H9 (cell line): ENCODE results near the gene KATNB1. TPM values are rescaled to one million over a fixed set of nuclear protein-coding genes. Genes with fewer than 3 reads are reported as not detected.

Experiments used
- DNase-seq: peaks from one replicate; pipeline ENCODE4 v3.0.0-alpha.2; 2017
- H2AFZ ChIP-seq: one replicate; pipeline ENCODE4 v1.6.1; 2013; ENCODE audit warnings: mild to moderate bottlenecking, low read length, control low read depth, moderate library complexity
- H2AK5ac ChIP-seq: 2 replicates; pipeline ENCODE4 v1.6.1; 2013; ENCODE audit warnings: low read length, control low read depth, mixed read lengths; ENCODE audit not compliant: insufficient read length
- H2BK120ac ChIP-seq: one replicate; pipeline ENCODE4 v1.6.1; 2013; ENCODE audit warnings: low read depth, mild to moderate bottlenecking, low read length, control low read depth, inconsistent platforms; ENCODE audit not compliant: poor library complexity, severe bottlenecking
- H2BK12ac ChIP-seq: 2 replicates; pipeline ENCODE4 v1.6.1; 2013; ENCODE audit warnings: low read length, control low read depth, mixed read lengths, low read depth; ENCODE audit not compliant: insufficient read length
- H2BK15ac ChIP-seq: 2 replicates; pipeline ENCODE4 v1.6.1; 2013; ENCODE audit warnings: low read depth, low read length, control low read depth
- H2BK20ac ChIP-seq: one replicate; pipeline ENCODE4 v1.6.1; 2013; ENCODE audit warnings: low read depth, mild to moderate bottlenecking, low read length, control low read depth, inconsistent platforms; ENCODE audit not compliant: poor library complexity, severe bottlenecking
- H2BK5ac ChIP-seq: 2 replicates; pipeline ENCODE4 v1.6.1; 2013; ENCODE audit warnings: low read length, control low read depth, mixed read lengths; ENCODE audit not compliant: insufficient read length
- H3K14ac ChIP-seq: 2 replicates; pipeline ENCODE4 v1.6.1; 2013; ENCODE audit warnings: low read length, control low read depth; ENCODE audit not compliant: insufficient read depth
- H3K18ac ChIP-seq: 2 replicates; pipeline ENCODE4 v1.6.1; 2013; ENCODE audit warnings: low read depth, mild to moderate bottlenecking, mixed read lengths, low read length, control low read depth; ENCODE audit not compliant: insufficient read length
- H3K23ac ChIP-seq: 2 replicates; pipeline ENCODE4 v1.6.1; 2013; ENCODE audit warnings: low read length, control low read depth, mixed read lengths, low read depth; ENCODE audit not compliant: insufficient read length
- H3K23me2 ChIP-seq: 2 replicates; pipeline ENCODE4 v1.6.1; 2013; ENCODE audit warnings: low read depth, mild to moderate bottlenecking, mixed read lengths, low read length, control low read depth; ENCODE audit not compliant: insufficient read length, poor library complexity, severe bottlenecking
- H3K27ac ChIP-seq: 2 replicates; pipeline ENCODE4 v1.5.1; 2013; ENCODE audit warnings: low read length, control low read depth, mixed read lengths, low read depth; ENCODE audit not compliant: insufficient read length
- H3K27me3 ChIP-seq: 2 replicates; pipeline ENCODE4 v1.6.1; 2013; ENCODE audit warnings: low read length, control low read depth, inconsistent platforms; ENCODE audit not compliant: insufficient read depth
- H3K4ac ChIP-seq: 2 replicates; pipeline ENCODE4 v1.6.1; 2013; ENCODE audit warnings: low read depth, mild to moderate bottlenecking, control low read depth, inconsistent platforms, low read length, moderate library complexity
- H3K4me1 ChIP-seq: 2 replicates; pipeline ENCODE4 v1.6.1; 2013; ENCODE audit warnings: low read length, control low read depth, inconsistent platforms; ENCODE audit not compliant: insufficient read depth
- H3K4me2 ChIP-seq: 2 replicates; pipeline ENCODE4 v1.6.1; 2013; ENCODE audit warnings: low read length, control low read depth, mixed read lengths; ENCODE audit not compliant: insufficient read length, insufficient read depth
- H3K56ac ChIP-seq: 2 replicates; pipeline ENCODE4 v1.6.1; 2013; ENCODE audit warnings: low read depth, mild to moderate bottlenecking, mixed read lengths, low read length, control low read depth; ENCODE audit not compliant: insufficient read length
- H3K79me1 ChIP-seq: 2 replicates; pipeline ENCODE4 v1.6.1; 2013; ENCODE audit warnings: low read depth, mild to moderate bottlenecking, moderate library complexity, low read length, control low read depth, inconsistent platforms; ENCODE audit not compliant: insufficient read depth, poor library complexity, severe bottlenecking
- H3K79me2 ChIP-seq: 2 replicates; pipeline ENCODE4 v1.6.1; 2013; ENCODE audit warnings: low read length, control low read depth, inconsistent platforms; ENCODE audit not compliant: insufficient read depth
- H3K9ac ChIP-seq: 2 replicates; pipeline ENCODE4 v1.6.1; 2013; ENCODE audit warnings: low read length, control low read depth, mixed read lengths; ENCODE audit not compliant: insufficient read length; ENCODE audit errors: extremely low read depth
- H3K9me3 ChIP-seq: one replicate; pipeline ENCODE4 v1.6.1; 2013; ENCODE audit warnings: low read depth, low read length, inconsistent platforms; ENCODE audit not compliant: control insufficient read depth
- H3T11ph ChIP-seq: one replicate; pipeline ENCODE4 v1.6.1; 2013; ENCODE audit warnings: mild to moderate bottlenecking, low read length, control low read depth, inconsistent platforms
- H4K20me1 ChIP-seq: one replicate; pipeline ENCODE4 v1.6.1; 2013; ENCODE audit not compliant: control insufficient read depth, insufficient read length, insufficient read depth
- H4K5ac ChIP-seq: 2 replicates; pipeline ENCODE4 v1.6.1; 2013; ENCODE audit warnings: low read depth, mild to moderate bottlenecking, mixed read lengths, low read length, control low read depth; ENCODE audit not compliant: insufficient read length
- H4K8ac ChIP-seq: replicated peaks from 2 replicates; pipeline ENCODE4 v1.6.1; 2013; ENCODE audit warnings: low read length, control low read depth, mixed read lengths, low read depth; ENCODE audit not compliant: insufficient read length
- H4K91ac ChIP-seq: 2 replicates; pipeline ENCODE4 v1.6.1; 2013; ENCODE audit warnings: low read depth, mild to moderate bottlenecking, moderate library complexity, mixed read lengths, low read length, control low read depth; ENCODE audit not compliant: insufficient read length
- H3K27ac Mint-ChIP-seq, 3 experiments: 2 replicates in 2 of 3; 3 replicates in 1 of 3; pipeline ENCODE4 v1.8.0; 2020 to 2021; ENCODE audit warnings: mixed read lengths in 3 of 3, mild to moderate bottlenecking in 1 of 3, moderate library complexity in 1 of 3
- H3K27me3 Mint-ChIP-seq: 2 replicates; pipeline ENCODE4 v1.8.0; 2021; ENCODE audit warnings: low read depth, mild to moderate bottlenecking, moderate library complexity, mixed read lengths
- H3K36me3 Mint-ChIP-seq, 3 experiments: 2 replicates in 2 of 3; 3 replicates in 1 of 3; pipeline ENCODE4 v1.8.0; 2020 to 2021; ENCODE audit warnings: low read depth in 3 of 3, mixed read lengths in 3 of 3; ENCODE audit not compliant: insufficient read depth in 1 of 3
- H3K4me1 Mint-ChIP-seq, 2 experiments: 2 replicates each; pipeline ENCODE4 v1.8.0; 2020; ENCODE audit warnings: mixed read lengths in 2 of 2
- H3K4me3 Mint-ChIP-seq, 2 experiments: 2 replicates in 1 of 2; 3 replicates in 1 of 2; pipeline ENCODE4 v1.8.0; 2020 to 2021; ENCODE audit warnings: mild to moderate bottlenecking in 2 of 2, mixed read lengths in 2 of 2, moderate library complexity in 1 of 2
- H3K9me3 Mint-ChIP-seq, 2 experiments: 2 replicates in 1 of 2; 3 replicates in 1 of 2; pipeline ENCODE4 v1.8.0; 2020; ENCODE audit warnings: mild to moderate bottlenecking in 2 of 2, mixed read lengths in 2 of 2, moderate library complexity in 1 of 2
- WGBS: extraction: QIAGEN DNeasy Blood & Tissue Kit; methylation state at CpG from one replicate; pipeline ENCODE4 v1.1.7; 2013; ENCODE audit warnings: missing lambda C conversion rate, low lambda C conversion rate, mixed read lengths; ENCODE audit not compliant: insufficient read length; ENCODE audit errors: extremely low coverage; 5-methylcytosine and 5-hydroxymethylcytosine counted together
- total RNA-seq: library from RNA; stranded (reverse); gene quantifications from 2 replicates; pipeline ENCODE4 v1.2.1, GENCODE V29; 2021
- TF ChIP-seq, protein P1 (sequence below): fragments of 200-600 bp; sonication (generic); conservative IDR thresholded peaks from 3 replicates; pipeline ENCODE4 v1.8.0; 2021; ENCODE audit warnings: antibody characterized with exemption, mild to moderate bottlenecking

Gene KATNB1
- total RNA-seq, 1 experiment from 2014 or later, result 29.9 TPM

DNA sequence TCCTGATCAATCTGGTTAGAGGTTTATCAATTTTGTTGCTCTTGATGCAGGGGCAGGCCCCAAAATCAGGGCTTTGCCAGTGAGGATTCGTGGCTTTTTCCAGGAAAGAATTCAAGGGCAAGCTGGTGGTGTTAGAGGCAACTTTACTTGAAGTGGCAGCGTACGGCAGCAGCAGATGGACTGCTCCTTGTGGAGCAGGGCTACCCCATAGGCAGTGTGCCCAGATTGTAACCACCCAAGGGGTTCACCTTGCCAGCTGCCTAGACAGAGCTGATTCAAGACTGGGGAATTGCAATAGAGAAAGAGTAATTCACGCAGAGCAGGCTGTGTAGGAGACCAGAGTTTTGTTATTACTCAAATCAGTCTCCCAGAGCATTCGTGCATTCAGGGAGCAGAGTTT is 24.2 kb upstream of the KATNB1 start:
- no peak overlapping the region for H3K23ac ChIP-seq
- WGBS, result no CpG with 5 or more reads among the region's 5 CpGs

More for the DNA sequence above, 24.2 kb upstream of the KATNB1 start:
- H3K4me2 ChIP-seq, result no peak overlapping the region
- H2AK5ac ChIP-seq, result no peak overlapping the region
- no peak overlapping the region for H4K5ac ChIP-seq
- no peak overlapping the region for H3K9ac ChIP-seq
- no peaks in the 10 kb centered on the region for H3K23me2 ChIP-seq
- no peak overlapping the region for H3K14ac ChIP-seq
- H3K27me3 Mint-ChIP-seq, result peaks cover 35% of the 10 kb centered on the region
- H3K4me1 ChIP-seq, result no peaks in the 10 kb centered on the region
- H3K4me1 Mint-ChIP-seq, result no peaks in the 10 kb centered on the region; a peak in 1 of 4 replicates
- no peak overlapping the region for H3T11ph ChIP-seq
- no peak overlapping the region for H2BK20ac ChIP-seq
- H4K8ac ChIP-seq, result no peak overlapping the region
- peaks cover 0 to 5% of the 10 kb centered on the region in 2 experiments; a peak in 1 of 5 replicates for H3K9me3 Mint-ChIP-seq
- H3K4ac ChIP-seq, result no peak overlapping the region
- H3K27ac Mint-ChIP-seq, result no peak overlapping the region; a peak in 1 of 7 replicates
- H3K27me3 ChIP-seq, result no peaks in the 10 kb centered on the region
- H3K79me2 ChIP-seq, result no peaks in the 10 kb centered on the region
- no peak overlapping the region for H3K4me3 Mint-ChIP-seq
- H2AFZ ChIP-seq, result no peak overlapping the region
- no peaks in the 10 kb centered on the region for H4K20me1 ChIP-seq
- H2BK15ac ChIP-seq, result no peak overlapping the region
- TF ChIP-seq, protein P1, sequence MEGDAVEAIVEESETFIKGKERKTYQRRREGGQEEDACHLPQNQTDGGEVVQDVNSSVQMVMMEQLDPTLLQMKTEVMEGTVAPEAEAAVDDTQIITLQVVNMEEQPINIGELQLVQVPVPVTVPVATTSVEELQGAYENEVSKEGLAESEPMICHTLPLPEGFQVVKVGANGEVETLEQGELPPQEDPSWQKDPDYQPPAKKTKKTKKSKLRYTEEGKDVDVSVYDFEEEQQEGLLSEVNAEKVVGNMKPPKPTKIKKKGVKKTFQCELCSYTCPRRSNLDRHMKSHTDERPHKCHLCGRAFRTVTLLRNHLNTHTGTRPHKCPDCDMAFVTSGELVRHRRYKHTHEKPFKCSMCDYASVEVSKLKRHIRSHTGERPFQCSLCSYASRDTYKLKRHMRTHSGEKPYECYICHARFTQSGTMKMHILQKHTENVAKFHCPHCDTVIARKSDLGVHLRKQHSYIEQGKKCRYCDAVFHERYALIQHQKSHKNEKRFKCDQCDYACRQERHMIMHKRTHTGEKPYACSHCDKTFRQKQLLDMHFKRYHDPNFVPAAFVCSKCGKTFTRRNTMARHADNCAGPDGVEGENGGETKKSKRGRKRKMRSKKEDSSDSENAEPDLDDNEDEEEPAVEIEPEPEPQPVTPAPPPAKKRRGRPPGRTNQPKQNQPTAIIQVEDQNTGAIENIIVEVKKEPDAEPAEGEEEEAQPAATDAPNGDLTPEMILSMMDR, result no peak
- H3K18ac ChIP-seq, result no peak overlapping the region
- H3K36me3 Mint-ChIP-seq, result no peaks in the 10 kb centered on the region
- H2BK5ac ChIP-seq, result no peak overlapping the region
- no peak overlapping the region for H2BK12ac ChIP-seq
- H3K9me3 ChIP-seq, result no peaks in the 10 kb centered on the region
- no peak for DNase-seq
- H4K91ac ChIP-seq, result no peak overlapping the region
- no peak overlapping the region for H3K56ac ChIP-seq
- H2BK120ac ChIP-seq, result no peak overlapping the region
- H3K27ac ChIP-seq, result no peak overlapping the region
- no peaks in the 10 kb centered on the region for H3K79me1 ChIP-seq
